ENCODE measurements around the gene DOCK1. TPM values are rescaled to one million over a fixed set of nuclear protein-coding genes. Genes with fewer than 3 reads are reported as not detected.

Gene DOCK1
- total and polyA plus RNA-seq, 7 experiments from 2014 or later, result 0.11 to 1.2 (median 0.34) TPM; not detected in 2

DNA sequence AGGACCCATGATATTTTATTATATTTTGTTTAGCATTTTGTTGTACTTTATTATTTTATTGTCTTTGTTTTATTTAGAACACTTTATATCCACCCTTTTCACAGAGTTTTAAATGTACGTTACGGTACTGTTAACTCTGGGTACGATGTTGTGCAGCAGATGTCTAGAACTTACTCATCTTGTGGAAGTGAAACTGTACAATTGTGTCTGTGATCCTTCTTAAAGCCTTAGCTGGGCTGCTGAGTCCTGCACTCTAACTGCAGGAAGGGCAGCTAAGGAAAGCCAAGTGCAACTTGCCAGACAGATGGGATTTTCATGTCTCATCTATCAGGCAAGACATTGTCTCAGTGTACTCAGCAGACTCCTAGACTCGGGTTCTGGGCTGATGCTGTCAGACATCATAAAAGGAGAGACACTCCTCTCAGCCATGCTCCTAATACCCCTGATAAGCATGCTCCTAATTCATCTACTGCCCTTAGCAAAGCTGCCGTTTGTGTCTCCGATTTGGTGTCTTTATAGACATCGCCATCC, 305.8 kb downstream of the DOCK1 start:
- no peak for ATAC-seq
- no peaks in the 10 kb centered on the region for H3K27me3 ChIP-seq (ENCODE audit: control insufficient read depth in 2 of 2, insufficient read depth in 2 of 2, low read length in 2 of 2)
- ChIA-PET CTCF (no interaction called here), POLR2A (no interaction called here)
- H3K4me1 ChIP-seq (ENCODE audit: control insufficient read depth in 2 of 2, insufficient read depth in 2 of 2, low read length in 2 of 2), result no peaks in the 10 kb centered on the region
- H3K9me3 ChIP-seq (ENCODE audit: control insufficient read depth in 2 of 3, low read length in 3 of 3), result no peaks in the 10 kb centered on the region
- H3K4me3 Mint-ChIP-seq, result no peak overlapping the region
- H3K36me3 ChIP-seq (ENCODE audit: control insufficient read depth in 2 of 3, insufficient read depth in 3 of 3, low read length in 3 of 3), result no peaks in the 10 kb centered on the region
- no peak for DNase-seq
- H3K4me1 Mint-ChIP-seq, result peaks cover 0 to 4% (median 0%) of the 10 kb centered on the region in 7 donors
- H3K36me3 Mint-ChIP-seq, result no peaks in the 10 kb centered on the region
- peaks cover 0 to 18% (median 8%) of the 10 kb centered on the region in 5 donors for H3K27me3 Mint-ChIP-seq
- no peak overlapping the region for H3K27ac ChIP-seq (ENCODE audit: low read depth, low read length)
- H3K4me3 ChIP-seq (ENCODE audit: low read length), result no peak overlapping the region
- no peaks in the 10 kb centered on the region for H3K9me3 Mint-ChIP-seq
- H3K27ac Mint-ChIP-seq, result no peak overlapping the region
- intact Hi-C loops (cut with micrococcal nuclease), result no loop called here

DNA sequence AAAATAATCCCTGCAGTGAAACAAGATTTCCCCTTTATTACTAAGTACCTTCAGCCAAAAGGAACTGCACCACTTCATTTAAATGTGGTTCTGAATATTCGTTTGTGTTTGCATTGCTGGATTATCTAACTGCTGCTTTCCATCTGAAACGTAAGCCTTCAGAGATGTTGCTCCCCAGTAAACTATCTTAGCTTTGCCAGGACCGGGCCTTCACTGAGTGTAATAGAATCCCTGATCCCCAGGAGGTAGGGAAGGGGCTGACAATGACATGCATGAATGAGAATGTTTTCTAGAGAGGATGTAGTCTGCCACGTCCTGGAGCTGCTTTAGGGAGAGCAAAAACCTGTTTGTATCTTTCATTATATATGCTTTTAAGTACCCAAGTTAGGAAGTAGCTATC, 310.6 kb downstream of the DOCK1 start:
- Histone ChIP-seq H3K27ac (ENCODE audit: low read depth, low read length) (no peak overlapping the region), H3K4me1 (ENCODE audit: control insufficient read depth in 2 of 2, insufficient read depth in 2 of 2, low read length in 2 of 2) (no peaks in the 10 kb centered on the region), H3K27me3 (ENCODE audit: control insufficient read depth in 2 of 2, insufficient read depth in 2 of 2, low read length in 2 of 2) (no peaks in the 10 kb centered on the region), H3K4me3 (ENCODE audit: low read length) (no peak overlapping the region), H3K9me3 (ENCODE audit: control insufficient read depth in 2 of 3, low read length in 3 of 3) (no peaks in the 10 kb centered on the region), H3K36me3 (ENCODE audit: control insufficient read depth in 2 of 3, insufficient read depth in 3 of 3, low read length in 3 of 3) (no peaks in the 10 kb centered on the region)
- Mint-ChIP-seq H3K27me3 (peaks cover 2 to 31% (median 17%) of the 10 kb centered on the region in 5 donors), H3K27ac (no peak overlapping the region), H3K4me3 (no peak overlapping the region), H3K36me3 (no peaks in the 10 kb centered on the region), H3K9me3 (peaks cover 0 to 5% (median 0%) of the 10 kb centered on the region in 11 donors), H3K4me1 (peaks cover 0 to 3% (median 0%) of the 10 kb centered on the region in 7 donors)
- no peak for ATAC-seq
- POLR2A ChIA-PET, result no interaction called here
- CTCF ChIA-PET, result no interaction called here
- no peak for DNase-seq
- intact Hi-C loops (cut with micrococcal nuclease), result no loop called here

DNA sequence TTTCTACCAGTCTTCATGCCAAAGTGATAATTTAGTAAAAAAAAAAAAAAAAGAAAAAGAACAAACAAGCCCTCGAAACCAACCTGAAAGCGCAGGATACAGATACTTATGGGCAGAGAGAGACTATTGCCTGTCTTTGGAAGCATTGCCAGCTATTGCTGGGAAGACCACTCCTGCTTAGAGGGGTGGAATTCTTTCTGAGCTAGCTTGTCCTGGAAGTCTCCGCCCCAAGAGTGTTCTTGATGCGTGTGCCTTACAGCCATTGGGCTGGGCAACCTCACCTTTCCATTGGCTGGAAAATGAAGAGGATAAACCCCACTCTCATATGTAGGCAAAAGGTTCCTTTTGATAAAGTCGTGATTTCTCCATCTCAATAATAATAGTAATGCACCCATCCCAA, 311.0 kb downstream of the DOCK1 start:
- no peaks in the 10 kb centered on the region for H3K36me3 Mint-ChIP-seq
- no peak overlapping the region for H3K27ac Mint-ChIP-seq
- H3K27ac ChIP-seq (ENCODE audit: low read depth, low read length), result no peak overlapping the region
- DNase-seq, result no peak
- POLR2A ChIA-PET, result no interaction called here
- peaks cover 2 to 34% (median 17%) of the 10 kb centered on the region in 5 donors for H3K27me3 Mint-ChIP-seq
- no peaks in the 10 kb centered on the region for H3K36me3 ChIP-seq (ENCODE audit: control insufficient read depth in 2 of 3, insufficient read depth in 3 of 3, low read length in 3 of 3)
- intact Hi-C loops (cut with micrococcal nuclease), result no loop called here
- no peak overlapping the region for H3K4me3 ChIP-seq (ENCODE audit: low read length)
- H3K4me1 ChIP-seq (ENCODE audit: control insufficient read depth in 2 of 2, insufficient read depth in 2 of 2, low read length in 2 of 2), result no peaks in the 10 kb centered on the region
- CTCF ChIA-PET, result no interaction called here
- H3K9me3 Mint-ChIP-seq, result peaks cover 0 to 5% (median 0%) of the 10 kb centered on the region in 11 donors
- ATAC-seq, result no peak
- H3K4me3 Mint-ChIP-seq, result no peak overlapping the region
- no peaks in the 10 kb centered on the region for H3K9me3 ChIP-seq (ENCODE audit: control insufficient read depth in 2 of 3, low read length in 3 of 3)
- no peaks in the 10 kb centered on the region for H3K27me3 ChIP-seq (ENCODE audit: control insufficient read depth in 2 of 2, insufficient read depth in 2 of 2, low read length in 2 of 2)
- H3K4me1 Mint-ChIP-seq, result peaks cover 0 to 3% (median 0%) of the 10 kb centered on the region in 7 donors

DNA sequence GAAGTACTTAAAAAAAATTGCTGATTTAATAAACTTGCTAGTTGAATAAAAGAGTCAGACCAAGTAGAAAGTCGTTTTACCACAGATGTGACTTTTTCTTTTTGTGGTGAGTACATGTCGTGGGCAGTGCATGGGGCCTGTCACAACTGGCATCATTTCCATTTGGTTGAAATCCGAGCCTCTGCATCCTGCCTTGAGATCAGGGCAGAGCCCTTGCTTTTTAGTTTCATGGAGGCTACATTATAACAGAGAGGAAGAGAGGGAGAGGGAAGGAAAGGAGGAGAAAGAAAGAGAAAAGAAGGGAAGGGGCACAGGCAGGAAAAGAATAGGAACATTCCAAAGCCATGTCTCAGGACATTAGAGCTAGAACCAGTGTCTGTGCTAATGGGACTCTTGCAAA, 311.6 kb downstream of the DOCK1 start:
- Histone ChIP-seq H3K36me3 (ENCODE audit: control insufficient read depth in 2 of 3, insufficient read depth in 3 of 3, low read length in 3 of 3) (no peaks in the 10 kb centered on the region), H3K27ac (ENCODE audit: low read depth, low read length) (no peak overlapping the region), H3K9me3 (ENCODE audit: control insufficient read depth in 2 of 3, low read length in 3 of 3) (no peaks in the 10 kb centered on the region), H3K4me3 (ENCODE audit: low read length) (no peak overlapping the region), H3K27me3 (ENCODE audit: control insufficient read depth in 2 of 2, insufficient read depth in 2 of 2, low read length in 2 of 2) (no peaks in the 10 kb centered on the region), H3K4me1 (ENCODE audit: control insufficient read depth in 2 of 2, insufficient read depth in 2 of 2, low read length in 2 of 2) (no peaks in the 10 kb centered on the region)
- Mint-ChIP-seq H3K36me3 (no peaks in the 10 kb centered on the region), H3K4me3 (no peak overlapping the region), H3K27ac (no peak overlapping the region), H3K4me1 (peaks cover 0 to 3% (median 0%) of the 10 kb centered on the region in 7 donors), H3K27me3 (peaks cover 2 to 38% (median 22%) of the 10 kb centered on the region in 5 donors), H3K9me3 (peaks cover 0 to 5% (median 0%) of the 10 kb centered on the region in 11 donors)
- DNase-seq, result no peak
- intact Hi-C loops (cut with micrococcal nuclease), result no loop called here
- no peak for ATAC-seq
- ChIA-PET CTCF (no interaction called here), POLR2A (no interaction called here)

DNA sequence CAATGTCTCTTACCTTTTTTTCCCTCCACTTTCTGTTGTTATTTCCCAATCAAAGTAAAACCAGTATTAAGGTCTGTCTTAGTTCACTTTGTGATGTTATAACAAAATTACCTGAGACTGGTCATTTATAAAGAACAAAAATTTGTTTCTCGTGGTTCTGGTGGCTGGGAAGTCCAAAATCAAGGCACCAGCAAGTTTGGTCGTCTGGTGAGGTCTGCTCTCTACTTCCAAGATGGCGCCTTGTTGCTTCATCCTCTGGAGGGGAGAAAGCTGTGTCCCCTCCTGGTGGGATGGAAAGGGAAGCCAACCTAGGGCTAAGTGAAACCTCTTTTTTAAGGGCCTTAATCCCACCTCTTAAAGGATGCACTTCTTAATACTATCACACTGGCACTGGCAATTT, 313.4 kb downstream of the DOCK1 start:
- intact Hi-C loops (cut with micrococcal nuclease), result no loop called here
- no peaks in the 10 kb centered on the region for H3K4me1 ChIP-seq (ENCODE audit: control insufficient read depth in 2 of 2, insufficient read depth in 2 of 2, low read length in 2 of 2)
- H3K9me3 Mint-ChIP-seq, result peaks cover 0 to 5% (median 0%) of the 10 kb centered on the region in 11 donors
- H3K27ac ChIP-seq (ENCODE audit: low read depth, low read length), result no peak overlapping the region
- no peak overlapping the region for H3K4me3 Mint-ChIP-seq
- no peak for ATAC-seq
- no peaks in the 10 kb centered on the region for H3K27me3 ChIP-seq (ENCODE audit: control insufficient read depth in 2 of 2, insufficient read depth in 2 of 2, low read length in 2 of 2)
- H3K27me3 Mint-ChIP-seq, result peaks cover 5 to 46% (median 32%) of the 10 kb centered on the region in 5 donors
- H3K4me1 Mint-ChIP-seq, result peaks cover 0 to 3% (median 0%) of the 10 kb centered on the region in 7 donors
- H3K27ac Mint-ChIP-seq, result no peak overlapping the region
- no peaks in the 10 kb centered on the region for H3K36me3 ChIP-seq (ENCODE audit: control insufficient read depth in 2 of 3, insufficient read depth in 3 of 3, low read length in 3 of 3)
- no peak for DNase-seq
- no peak overlapping the region for H3K4me3 ChIP-seq (ENCODE audit: low read length)
- H3K36me3 Mint-ChIP-seq, result no peaks in the 10 kb centered on the region
- CTCF ChIA-PET, result no interaction called here
- no peaks in the 10 kb centered on the region for H3K9me3 ChIP-seq (ENCODE audit: control insufficient read depth in 2 of 3, low read length in 3 of 3)
- POLR2A ChIA-PET, result no interaction called here

DNA sequence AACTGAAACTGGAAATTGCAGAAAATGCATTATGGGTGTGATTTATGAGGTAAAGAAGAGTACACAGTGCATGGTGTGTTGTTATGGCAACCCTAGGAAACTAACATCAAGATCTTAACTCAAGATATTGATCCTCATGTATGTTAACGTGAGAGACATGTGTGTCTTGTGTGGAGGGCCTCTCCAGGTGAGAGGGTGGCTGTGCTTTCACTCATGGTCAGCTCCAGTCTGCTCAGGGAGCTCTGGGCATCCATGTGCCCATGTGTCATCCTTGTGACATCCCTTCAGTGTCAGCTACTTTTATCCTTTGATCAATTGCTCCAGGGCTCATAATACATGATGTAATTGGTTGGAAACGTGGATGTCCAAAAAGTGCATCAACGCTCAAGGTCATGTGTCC, 316.1 kb downstream of the DOCK1 start:
- Histone ChIP-seq H3K4me3 (ENCODE audit: low read length) (no peak overlapping the region), H3K36me3 (ENCODE audit: control insufficient read depth in 2 of 3, insufficient read depth in 3 of 3, low read length in 3 of 3) (no peaks in the 10 kb centered on the region), H3K9me3 (ENCODE audit: control insufficient read depth in 2 of 3, low read length in 3 of 3) (no peaks in the 10 kb centered on the region), H3K27me3 (ENCODE audit: control insufficient read depth in 2 of 2, insufficient read depth in 2 of 2, low read length in 2 of 2) (no peaks in the 10 kb centered on the region), H3K4me1 (ENCODE audit: control insufficient read depth in 2 of 2, insufficient read depth in 2 of 2, low read length in 2 of 2) (no peaks in the 10 kb centered on the region), H3K27ac (ENCODE audit: low read depth, low read length) (no peak overlapping the region)
- no peak for ATAC-seq
- DNase-seq, result no peak
- Mint-ChIP-seq H3K27ac (no peak overlapping the region), H3K4me1 (no peaks in the 10 kb centered on the region), H3K9me3 (peaks cover 0 to 5% (median 0%) of the 10 kb centered on the region in 11 donors), H3K36me3 (no peaks in the 10 kb centered on the region), H3K27me3 (peaks cover 5 to 35% (median 22%) of the 10 kb centered on the region in 5 donors), H3K4me3 (no peak overlapping the region)
- ChIA-PET CTCF (interaction anchor here (0.6 kb wide), 1 partner anchor 22 kb away, joined by 11 read pairs; no protein-coding TSS in a partner anchor), POLR2A (no interaction called here)
- intact Hi-C loops (cut with micrococcal nuclease), result no loop called here

DNA sequence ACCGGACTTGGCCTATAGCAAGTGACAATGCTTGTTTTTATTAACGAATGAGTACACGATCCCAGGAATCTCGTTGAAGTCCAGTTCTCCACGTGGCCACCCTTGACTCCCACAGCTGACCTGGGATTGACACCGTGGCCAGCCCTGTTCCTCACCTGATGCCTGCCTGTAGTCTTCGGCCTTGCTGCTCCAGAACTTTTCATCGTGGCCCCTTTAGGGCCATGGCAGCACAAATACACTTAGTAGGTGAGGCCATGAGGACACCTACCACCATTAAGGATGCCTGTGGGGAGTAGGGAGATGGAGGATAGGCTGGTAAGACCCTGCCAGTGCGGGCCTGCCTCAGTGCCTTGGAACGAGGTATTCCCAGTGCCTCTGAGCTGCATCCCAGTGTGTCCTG, 321.8 kb downstream of the DOCK1 start:
- no peaks in the 10 kb centered on the region for H3K4me1 ChIP-seq (ENCODE audit: control insufficient read depth in 2 of 2, insufficient read depth in 2 of 2, low read length in 2 of 2)
- no peak overlapping the region for H3K27ac ChIP-seq (ENCODE audit: low read depth, low read length)
- H3K27me3 ChIP-seq (ENCODE audit: control insufficient read depth in 2 of 2, insufficient read depth in 2 of 2, low read length in 2 of 2), result no peaks in the 10 kb centered on the region
- no peaks in the 10 kb centered on the region for H3K9me3 ChIP-seq (ENCODE audit: control insufficient read depth in 2 of 3, low read length in 3 of 3)
- CTCF ChIA-PET, result no interaction called here
- no peaks in the 10 kb centered on the region for H3K9me3 Mint-ChIP-seq
- intact Hi-C loops (cut with micrococcal nuclease), result no loop called here
- no peaks in the 10 kb centered on the region for H3K36me3 ChIP-seq (ENCODE audit: control insufficient read depth in 2 of 3, insufficient read depth in 3 of 3, low read length in 3 of 3)
- H3K27me3 Mint-ChIP-seq, result peaks cover 4 to 18% (median 13%) of the 10 kb centered on the region in 5 donors
- H3K4me3 ChIP-seq (ENCODE audit: low read length), result no peak overlapping the region
- no peak for DNase-seq
- ATAC-seq, result no peak
- H3K36me3 Mint-ChIP-seq, result no peaks in the 10 kb centered on the region
- no peak overlapping the region for H3K4me3 Mint-ChIP-seq
- H3K4me1 Mint-ChIP-seq, result no peaks in the 10 kb centered on the region
- POLR2A ChIA-PET, result no interaction called here
- H3K27ac Mint-ChIP-seq, result no peak overlapping the region
